ENCODE results near the gene ARHGAP31. TPM values are rescaled to one million over a fixed set of nuclear protein-coding genes. Genes with fewer than 3 reads are reported as not detected.

ARHGAP31 gene
- total RNA-seq, 1 experiment from 2014 or later = 1.4 TPM

Small RNAs within 50 kb of the gene (small RNA-seq; reads per million reads assigned to genes)
- gene RNU6-1127P = 0 reads per million in 2 experiments

Other genes with a start within 250 kb of the ARHGAP31 start
- not detected in 2 replicates for gene TEX55, start 148.2 kb upstream of the ARHGAP31 start, total RNA-seq (2014; rRNA removed; shearing (Covaris generic))
- gene UPK1B, start 120.8 kb upstream of the ARHGAP31 start, total RNA-seq (2014; rRNA removed; shearing (Covaris generic)) = not detected in 2 replicates
- 9.9 and 10.3 TPM in 2 replicates for gene B4GALT4, start 53.5 kb upstream of the ARHGAP31 start, total RNA-seq (2014; rRNA removed; shearing (Covaris generic))
- gene TMEM39A, start 169.2 kb downstream of the ARHGAP31 start, total RNA-seq (2014; rRNA removed; shearing (Covaris generic)) = 31.9 and 36.6 TPM in 2 replicates
- gene POGLUT1, start 174.6 kb downstream of the ARHGAP31 start, total RNA-seq (2014; rRNA removed; shearing (Covaris generic)) = 8.8 and 12.4 TPM in 2 replicates
- gene TIMMDC1, start 204.2 kb downstream of the ARHGAP31 start, total RNA-seq (2014; rRNA removed; shearing (Covaris generic)) = 61.1 and 65.6 TPM in 2 replicates